Kidney epithelial cell (primary cell): Measurements from ENCODE around the gene NDST4. TPM values are rescaled to one million over a fixed set of nuclear protein-coding genes. Genes with fewer than 3 reads are reported as not detected.
A peak's percentile ranks its signal among the peaks of the same experiment; 100 is the strongest.

ENCODE experiments used
- DNase-seq: peaks from one replicate; pipeline ENCODE4 v3.0.0-alpha.2; 2010; ENCODE audit warnings: low read depth
- H3K27me3 ChIP-seq: 2 replicates; pipeline ENCODE4 v1.6.0; 2011; ENCODE audit warnings: low read length; ENCODE audit not compliant: control insufficient read depth, insufficient read depth
- H3K36me3 ChIP-seq: 2 replicates; pipeline ENCODE4 v1.5.1; 2011; ENCODE audit warnings: low read length; ENCODE audit not compliant: control insufficient read depth, insufficient read depth
- H3K4me3 ChIP-seq: 2 replicates; pipeline ENCODE4 v1.5.1; 2011; ENCODE audit warnings: low read depth, mild to moderate bottlenecking, control low read depth, low read length
- CTCF ChIP-seq: IDR thresholded peaks from 2 replicates; pipeline ENCODE4 v1.5.1; 2011; ENCODE audit warnings: mild to moderate bottlenecking, moderate library complexity, low read length, control low read depth, inconsistent platforms; ENCODE audit not compliant: insufficient read depth, poor library complexity, severe bottlenecking
- total RNA-seq: library from RNA; depleted of rRNA; stranded (reverse); fragments of >200 nt; gene quantifications from 2 replicates; pipeline ENCODE4 v1.2.3, GENCODE V29; 2015

NDST4 gene
- total RNA-seq, 1 donor from 2014 or later: not detected

- Histone ChIP-seq H3K27me3 (no peaks in the 10 kb centered on the region), H3K36me3 (no peaks in the 10 kb centered on the region), H3K4me3 (no peak overlapping the region)
- peak; percentile 1 for DNase-seq
- TF ChIP-seq CTCF: peak; percentile 48
Measured at GRCh38 chr4:114780205-114780604, 333.2 kb downstream of the NDST4 start.
